HG02588 (cell line): ENCODE measurements around the gene CTNNA1.

Experiments used
- ATAC-seq: cut with Tn5 transposase; IDR thresholded peaks from one replicate; pipeline ENCODE4 v1.9.1; 2021; ENCODE audit warnings: mild to moderate bottlenecking, moderate library complexity; ENCODE audit not compliant: unreplicated experiment

CTNNA1 gene

DNA sequence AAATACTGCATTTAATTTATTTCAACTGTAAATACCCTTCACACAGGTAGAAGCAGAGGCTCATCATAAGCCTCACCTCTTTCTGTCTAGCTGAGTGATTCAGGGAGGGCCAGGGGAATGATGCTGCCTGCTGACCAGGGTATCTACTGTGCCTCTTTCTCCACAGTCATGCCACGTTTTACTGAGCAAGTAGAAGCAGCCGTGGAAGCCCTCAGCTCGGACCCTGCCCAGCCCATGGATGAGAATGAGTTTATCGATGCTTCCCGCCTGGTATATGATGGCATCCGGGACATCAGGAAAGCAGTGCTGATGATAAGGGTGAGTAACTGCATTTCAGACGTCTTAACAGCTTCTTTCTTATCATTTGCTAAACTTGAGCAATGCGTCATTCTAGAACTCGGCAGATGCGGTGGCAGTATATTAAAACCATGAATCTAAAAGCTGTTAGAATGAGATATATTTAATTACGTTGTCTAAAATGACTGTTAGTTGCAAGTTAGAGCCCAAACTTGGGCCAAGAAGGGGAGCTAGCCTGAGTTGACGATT is 171.9 kb downstream of the CTNNA1 start:
- no peak for ATAC-seq

DNA sequence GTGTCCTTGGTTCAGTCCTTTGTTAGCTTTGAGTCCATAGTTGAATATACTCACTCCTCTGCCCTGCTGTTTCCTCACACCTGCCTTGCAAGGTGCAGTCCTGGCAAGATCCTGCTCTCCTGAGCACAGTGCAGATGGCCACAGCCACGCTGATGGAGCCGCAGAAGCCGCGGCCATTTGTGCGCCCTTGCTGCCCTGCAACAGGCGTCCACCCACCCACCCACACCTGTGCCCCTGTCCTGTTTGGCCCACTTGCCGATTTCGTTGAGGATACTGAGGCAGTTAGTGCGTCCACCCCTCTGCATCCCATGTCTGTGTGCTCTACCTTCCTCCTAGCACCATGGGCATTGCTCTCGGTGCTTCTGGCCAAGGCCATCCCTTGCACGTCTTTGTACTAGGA is 173.0 kb downstream of the CTNNA1 start:
- ATAC-seq: no peak

GRCh38 chr5:138926688-138927448 is 173.6 kb downstream of the CTNNA1 start:
- no peak for ATAC-seq

- ATAC-seq: no peak
These were observed 174.3 kb downstream of the CTNNA1 start for GRCh38 chr5:138927544-138927943.

DNA sequence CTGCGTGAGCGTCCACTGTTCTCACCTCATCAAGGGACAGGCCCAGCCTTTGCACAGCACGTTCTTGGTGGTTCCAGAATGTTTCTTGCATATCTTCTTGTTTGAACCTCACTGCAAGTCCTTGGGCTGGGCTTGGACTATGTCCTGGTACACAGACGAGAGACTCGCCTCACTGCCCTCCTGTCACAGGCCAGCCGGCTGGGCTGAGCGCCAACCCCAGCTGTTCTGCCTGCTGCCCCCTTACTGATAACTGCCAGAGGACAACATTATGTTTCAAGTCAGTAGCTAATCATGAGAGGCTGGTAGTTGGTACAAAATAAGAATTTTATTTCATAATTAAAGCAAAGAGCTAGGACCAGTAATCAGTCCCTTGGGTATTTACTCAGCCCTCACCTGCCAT is 174.8 kb downstream of the CTNNA1 start:
- no peak for ATAC-seq

DNA sequence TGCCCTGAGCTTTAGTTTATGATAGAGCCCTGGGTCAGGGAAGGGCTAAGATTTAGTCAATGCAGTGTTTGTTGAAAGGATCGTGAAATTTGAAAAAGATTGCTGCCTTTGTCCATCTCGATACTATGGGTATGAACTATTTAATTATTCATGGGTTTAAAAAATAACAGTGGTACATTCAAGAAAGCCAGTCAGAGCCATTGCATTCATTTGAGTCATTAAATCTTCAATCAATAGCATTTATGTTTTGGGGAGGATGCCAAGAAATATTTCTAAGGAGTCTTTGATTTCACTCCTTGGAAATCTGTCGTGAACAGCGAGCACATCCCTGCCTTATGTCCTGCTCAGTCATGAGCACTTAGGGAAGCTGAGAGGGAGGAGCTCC is 176.3 kb downstream of the CTNNA1 start:
- no peak for ATAC-seq

- ATAC-seq: no peak
These were observed 177.3 kb downstream of the CTNNA1 start for GRCh38 chr5:138930371-138931097.

DNA sequence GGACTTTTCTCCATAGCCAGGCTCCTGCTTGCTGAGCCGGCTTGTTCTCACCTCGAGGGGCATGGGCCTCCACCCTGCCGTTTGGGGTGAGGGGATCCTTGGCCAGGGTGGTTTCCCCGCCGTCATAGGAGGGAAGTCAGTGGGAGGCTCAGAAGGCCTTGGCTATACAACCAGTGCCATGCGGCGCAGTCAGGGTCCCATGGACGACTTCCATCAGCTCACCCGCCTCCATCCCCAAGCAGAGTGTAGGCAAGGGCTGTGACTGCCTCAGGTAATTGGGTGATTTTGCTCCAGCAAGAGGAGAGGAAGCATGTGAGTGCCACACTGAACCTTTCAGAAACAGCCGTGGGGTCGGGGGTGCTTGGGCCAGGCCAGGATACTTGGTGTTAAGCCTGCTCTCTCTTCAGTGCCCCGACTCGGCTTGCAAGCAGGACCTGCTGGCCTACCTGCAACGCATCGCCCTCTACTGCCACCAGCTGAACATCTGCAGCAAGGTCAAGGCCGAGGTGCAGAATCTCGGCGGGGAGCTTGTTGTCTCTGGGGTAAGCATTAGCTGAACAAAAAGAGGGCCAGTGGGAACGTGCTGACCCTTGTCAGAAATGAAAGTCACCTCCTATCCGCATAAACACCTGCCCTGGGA is 179.1 kb downstream of the CTNNA1 start:
- no peak for ATAC-seq

GRCh38 chr5:138933522-138934290 is 180.5 kb downstream of the CTNNA1 start:
- no peak for ATAC-seq

DNA sequence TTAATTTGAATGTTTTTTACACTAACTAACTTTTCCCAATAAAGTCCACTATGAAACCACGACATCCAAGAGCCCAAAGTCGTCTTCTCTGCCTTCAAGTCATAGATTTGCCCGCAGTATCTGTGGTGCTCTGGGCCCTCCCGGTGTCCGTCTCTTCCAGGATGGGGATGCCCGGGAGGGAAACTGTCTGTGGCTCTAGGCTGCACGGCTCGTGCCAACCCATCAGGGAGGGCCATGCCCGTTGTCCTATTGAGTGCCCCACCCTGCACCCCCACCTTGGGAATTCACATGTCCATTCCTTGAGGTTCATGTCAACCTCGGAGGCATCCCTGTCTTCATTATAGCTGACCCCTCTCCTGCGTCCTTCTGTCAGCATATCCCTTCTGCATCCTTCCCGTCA is 181.7 kb downstream of the CTNNA1 start:
- no peak for ATAC-seq

GRCh38 chr5:138935466-138935865 is 182.2 kb downstream of the CTNNA1 start:
- no peak for ATAC-seq

DNA sequence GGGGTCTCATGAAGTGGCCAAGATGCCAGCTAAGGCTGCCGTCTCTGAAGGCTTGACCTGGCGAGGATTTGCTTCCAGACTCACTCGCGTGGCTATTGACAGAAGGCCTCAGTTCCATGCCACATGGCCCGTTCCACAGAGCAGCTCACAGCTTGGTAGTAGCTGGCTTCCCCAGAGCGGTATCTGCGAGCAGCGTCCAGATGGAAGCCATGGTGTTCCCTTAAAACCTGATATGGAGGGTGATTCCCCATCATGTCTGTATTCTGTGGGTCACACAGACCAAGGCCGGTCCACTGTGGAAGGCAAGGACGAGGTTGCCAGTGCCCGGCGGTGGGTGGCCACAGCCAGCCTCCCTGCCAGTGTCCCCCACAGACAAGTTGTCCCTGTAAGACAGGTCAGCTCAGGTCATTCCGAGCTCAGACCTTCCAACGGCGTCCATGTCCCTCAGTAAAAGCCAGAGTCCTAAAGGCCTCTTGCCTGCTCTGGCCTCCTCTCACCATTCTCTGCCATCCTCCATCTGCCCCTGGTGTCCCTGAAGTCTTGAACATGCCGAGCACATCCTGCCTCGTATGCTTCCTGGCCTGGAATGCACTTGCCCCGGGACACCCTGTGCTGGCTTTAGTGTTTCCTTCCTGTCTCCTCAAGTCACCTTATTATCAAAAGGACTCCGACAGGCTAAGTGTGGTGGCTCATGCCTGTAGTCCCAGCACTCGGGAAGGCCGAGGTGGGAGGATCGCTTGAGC is 183.2 kb downstream of the CTNNA1 start:
- ATAC-seq: no peak

- ATAC-seq: no peak
These were observed 183.7 kb downstream of the CTNNA1 start for GRCh38 chr5:138936968-138937345.

- ATAC-seq: no peak
These were observed 184.5 kb downstream of the CTNNA1 start for GRCh38 chr5:138937392-138938387.

- no peak for ATAC-seq
These were observed 185.3 kb downstream of the CTNNA1 start for GRCh38 chr5:138938526-138938925.

DNA sequence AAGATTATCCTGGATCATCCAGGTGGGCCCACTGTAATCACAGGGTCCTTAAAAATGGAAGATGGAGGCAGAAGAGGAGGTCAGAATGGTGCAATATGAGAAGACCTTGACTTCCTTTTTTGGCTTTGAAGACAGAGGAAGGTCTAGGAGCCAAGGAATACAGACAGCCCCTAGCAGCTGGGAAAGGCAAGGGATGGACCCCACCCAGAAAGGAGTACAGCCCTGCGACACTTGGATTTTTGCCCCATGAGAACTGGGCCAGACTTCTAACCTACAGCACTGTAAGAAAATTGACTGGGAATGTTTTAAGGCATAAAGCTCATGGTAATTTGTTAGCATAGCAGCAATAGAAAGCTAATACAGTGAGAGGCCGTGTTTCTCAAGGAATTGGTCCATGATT is 188.8 kb downstream of the CTNNA1 start:
- no peak for ATAC-seq

GRCh38 chr5:138942861-138943260 is 189.6 kb downstream of the CTNNA1 start:
- ATAC-seq: no peak

- no peak for ATAC-seq
These were observed 190.5 kb downstream of the CTNNA1 start for GRCh38 chr5:138943599-138944173.
